ENCODE data around the gene TANK. TPM values are rescaled to one million over a fixed set of nuclear protein-coding genes. Genes with fewer than 3 reads are reported as not detected.
A peak's percentile ranks its signal among the peaks of the same experiment; 100 is the strongest.

TANK gene
- polyA plus RNA-seq, 3 donors from 2014 or later, result 32.5 to 53.9 (median 44.7) TPM

- DNase-seq, result no peak
- H3K27ac Mint-ChIP-seq, result peak overlapping the region; percentile 65 to 93 (median 84)
- peak overlapping the region; percentile 60 to 91 (median 80) for H3K4me3 Mint-ChIP-seq
- no peaks in the 10 kb centered on the region for H3K9me3 Mint-ChIP-seq
- H3K36me3 Mint-ChIP-seq, result peaks cover 0 to 7% (median 0%) of the 10 kb centered on the region in 3 donors
- H3K27me3 Mint-ChIP-seq (ENCODE audit: low read depth in 3 of 3), result peaks cover 0 to 2% (median 0%) of the 10 kb centered on the region in 3 donors
- peaks cover 56 to 73% of the 10 kb centered on the region in 2 donors for H3K4me1 Mint-ChIP-seq
Measured at GRCh38 chr2:161138429-161138828, 21.8 kb upstream of the TANK start.

- Mint-ChIP-seq H3K4me3 (peak overlapping the region; percentile 60 to 91 (median 80)), H3K36me3 (peaks cover 0 to 4% (median 0%) of the 10 kb centered on the region in 3 donors), H3K9me3 (no peaks in the 10 kb centered on the region), H3K27ac (peak overlapping the region; percentile 65 to 93 (median 86)), H3K27me3 (ENCODE audit: low read depth in 3 of 3) (peaks cover 0 to 2% (median 0%) of the 10 kb centered on the region in 3 donors), H3K4me1 (peaks cover 57 to 80% of the 10 kb centered on the region in 2 donors)
- DNase-seq, result peak; percentile 29 to 44 (median 37)
Measured at GRCh38 chr2:161139098-161139987, 20.9 kb upstream of the TANK start.

- H3K36me3 Mint-ChIP-seq, result peaks cover 0 to 4% (median 0%) of the 10 kb centered on the region in 3 donors
- peak overlapping the region in 5 of 6 donors; percentile 19 to 76 (median 28) for H3K27ac Mint-ChIP-seq
- peaks cover 53 to 74% of the 10 kb centered on the region in 2 donors for H3K4me1 Mint-ChIP-seq
- no peaks in the 10 kb centered on the region for H3K27me3 Mint-ChIP-seq (ENCODE audit: low read depth in 3 of 3)
- peak overlapping the region in 2 of 5 donors; percentile 67 to 91 for H3K4me3 Mint-ChIP-seq
- peak in 1 of 3 donors; percentile 10 for DNase-seq
- no peaks in the 10 kb centered on the region for H3K9me3 Mint-ChIP-seq
Measured at GRCh38 chr2:161141033-161141432, 19.2 kb upstream of the TANK start.

- Mint-ChIP-seq H3K27me3 (ENCODE audit: low read depth in 3 of 3) (peaks cover 0 to 3% (median 0%) of the 10 kb centered on the region in 3 donors), H3K27ac (peak overlapping the region in 2 of 6 donors; percentile 2 to 5), H3K9me3 (peaks cover 9 to 31% (median 26%) of the 10 kb centered on the region in 6 donors), H3K4me1 (peaks cover 21 to 33% of the 10 kb centered on the region in 2 donors), H3K36me3 (peaks cover 24 to 32% (median 25%) of the 10 kb centered on the region in 3 donors), H3K4me3 (no peak overlapping the region)
- DNase-seq, result no peak
Measured at GRCh38 chr2:161146209-161146775, 13.9 kb upstream of the TANK start.

GRCh38 chr2:161146996-161147395 lies 13.2 kb upstream of the TANK start:
- H3K4me3 Mint-ChIP-seq, result no peak overlapping the region
- peaks cover 26 to 35% (median 31%) of the 10 kb centered on the region in 3 donors for H3K36me3 Mint-ChIP-seq
- no peak for DNase-seq
- H3K27ac Mint-ChIP-seq, result no peak overlapping the region
- H3K4me1 Mint-ChIP-seq, result peaks cover 18 to 29% of the 10 kb centered on the region in 2 donors
- H3K9me3 Mint-ChIP-seq, result peaks cover 9 to 38% (median 30%) of the 10 kb centered on the region in 6 donors
- peaks cover 0 to 3% (median 0%) of the 10 kb centered on the region in 3 donors for H3K27me3 Mint-ChIP-seq (ENCODE audit: low read depth in 3 of 3)

GRCh38 chr2:161147856-161148255 lies 12.4 kb upstream of the TANK start:
- peaks cover 9 to 44% (median 32%) of the 10 kb centered on the region in 6 donors for H3K9me3 Mint-ChIP-seq
- H3K4me1 Mint-ChIP-seq, result peaks cover 16 to 25% of the 10 kb centered on the region in 2 donors
- no peak overlapping the region for H3K27ac Mint-ChIP-seq
- peaks cover 0 to 3% (median 0%) of the 10 kb centered on the region in 3 donors for H3K27me3 Mint-ChIP-seq (ENCODE audit: low read depth in 3 of 3)
- H3K36me3 Mint-ChIP-seq, result peaks cover 30 to 39% (median 32%) of the 10 kb centered on the region in 3 donors
- H3K4me3 Mint-ChIP-seq, result no peak overlapping the region
- DNase-seq, result no peak

- Mint-ChIP-seq H3K9me3 (peaks cover 9 to 47% (median 33%) of the 10 kb centered on the region in 6 donors), H3K4me3 (no peak overlapping the region), H3K27me3 (ENCODE audit: low read depth in 3 of 3) (peaks cover 0 to 3% (median 0%) of the 10 kb centered on the region in 3 donors), H3K27ac (no peak overlapping the region), H3K36me3 (peaks cover 30 to 43% (median 35%) of the 10 kb centered on the region in 3 donors), H3K4me1 (peaks cover 10% of the 10 kb centered on the region in 2 donors)
- DNase-seq, result no peak
Measured at GRCh38 chr2:161150704-161151103, 9.5 kb upstream of the TANK start.

GRCh38 chr2:161152302-161152701 lies 7.9 kb upstream of the TANK start:
- H3K27ac Mint-ChIP-seq, result no peak overlapping the region
- H3K4me3 Mint-ChIP-seq, result no peak overlapping the region
- peaks cover 0 to 3% of the 10 kb centered on the region in 2 donors for H3K4me1 Mint-ChIP-seq
- H3K27me3 Mint-ChIP-seq (ENCODE audit: low read depth in 3 of 3), result peaks cover 0 to 3% (median 1%) of the 10 kb centered on the region in 3 donors
- H3K9me3 Mint-ChIP-seq, result peaks cover 9 to 47% (median 33%) of the 10 kb centered on the region in 6 donors
- H3K36me3 Mint-ChIP-seq, result peaks cover 30 to 43% (median 35%) of the 10 kb centered on the region in 3 donors
- DNase-seq, result no peak

GRCh38 chr2:161158882-161159281 lies 1.3 kb upstream of the TANK start:
- Mint-ChIP-seq H3K4me3 (peak overlapping the region; percentile 12 to 100 (median 70)), H3K4me1 (peaks cover 34 to 51% of the 10 kb centered on the region in 2 donors), H3K27me3 (ENCODE audit: low read depth in 3 of 3) (peaks cover 0 to 10% (median 6%) of the 10 kb centered on the region in 3 donors), H3K36me3 (peaks cover 0 to 4% (median 0%) of the 10 kb centered on the region in 3 donors), H3K27ac (peak overlapping the region; percentile 26 to 96 (median 60)), H3K9me3 (no peaks in the 10 kb centered on the region)
- DNase-seq, result no peak

- Mint-ChIP-seq H3K36me3 (peaks cover 0 to 7% (median 0%) of the 10 kb centered on the region in 3 donors), H3K4me1 (peaks cover 36 to 58% of the 10 kb centered on the region in 2 donors), H3K9me3 (no peaks in the 10 kb centered on the region), H3K4me3 (peak overlapping the region; percentile 99 to 100 (median 99)), H3K27me3 (ENCODE audit: low read depth in 3 of 3) (peaks cover 0 to 10% (median 6%) of the 10 kb centered on the region in 3 donors), H3K27ac (peak overlapping the region; percentile 96 to 100 (median 99))
- peak in 1 of 3 donors; percentile 10 for DNase-seq
Measured at GRCh38 chr2:161159456-161160225, 587 bp upstream of the TANK start.

- Mint-ChIP-seq H3K36me3 (peaks cover 0 to 7% (median 0%) of the 10 kb centered on the region in 3 donors), H3K27me3 (ENCODE audit: low read depth in 3 of 3) (peaks cover 0 to 10% (median 6%) of the 10 kb centered on the region in 3 donors), H3K4me1 (peaks cover 44 to 72% of the 10 kb centered on the region in 2 donors), H3K4me3 (peak overlapping the region; percentile 99 to 100 (median 99)), H3K27ac (peak overlapping the region; percentile 96 to 100 (median 99)), H3K9me3 (no peaks in the 10 kb centered on the region)
- DNase-seq, result no peak
Measured at GRCh38 chr2:161161074-161161706, 962 bp downstream of the TANK start.

GRCh38 chr2:161163440-161163839 lies 3.2 kb downstream of the TANK start:
- H3K4me1 Mint-ChIP-seq, result peaks cover 65 to 94% of the 10 kb centered on the region in 2 donors
- H3K9me3 Mint-ChIP-seq, result no peaks in the 10 kb centered on the region
- DNase-seq, result no peak
- peaks cover 1 to 9% (median 6%) of the 10 kb centered on the region in 3 donors for H3K27me3 Mint-ChIP-seq (ENCODE audit: low read depth in 3 of 3)
- peak overlapping the region in 1 of 6 donors; percentile 51 for H3K27ac Mint-ChIP-seq
- peaks cover 0 to 7% (median 0%) of the 10 kb centered on the region in 3 donors for H3K36me3 Mint-ChIP-seq
- H3K4me3 Mint-ChIP-seq, result peak overlapping the region in 1 of 5 donors; percentile 60
